ENCODE data around the gene NAGPA. TPM values are rescaled to one million over a fixed set of nuclear protein-coding genes. Genes with fewer than 3 reads are reported as not detected.
"Not testable (repeated sequence)": the region's sequence is repeated elsewhere in the genome, so short reads cannot be mapped to it uniquely, and the experiment has no call there.

NAGPA gene
- total RNA-seq, 4 donors from 2014 or later, result 26.0 to 46.8 (median 30.8) TPM

GRCh38 chr16:5046914-5047313 lies 13.2 kb upstream of the NAGPA start:
- intact Hi-C loops (cut with DNase I), result no loop called here
- 87 to 91% methylated on average over 2 of the region's 2 CpGs for WGBS, 2 donors
- TF ChIP-seq POLR2A (IDR thresholded peaks at IDR 0.05) (no peak), CTCF (IDR thresholded peaks at IDR 0.05) (no peak)

DNA sequence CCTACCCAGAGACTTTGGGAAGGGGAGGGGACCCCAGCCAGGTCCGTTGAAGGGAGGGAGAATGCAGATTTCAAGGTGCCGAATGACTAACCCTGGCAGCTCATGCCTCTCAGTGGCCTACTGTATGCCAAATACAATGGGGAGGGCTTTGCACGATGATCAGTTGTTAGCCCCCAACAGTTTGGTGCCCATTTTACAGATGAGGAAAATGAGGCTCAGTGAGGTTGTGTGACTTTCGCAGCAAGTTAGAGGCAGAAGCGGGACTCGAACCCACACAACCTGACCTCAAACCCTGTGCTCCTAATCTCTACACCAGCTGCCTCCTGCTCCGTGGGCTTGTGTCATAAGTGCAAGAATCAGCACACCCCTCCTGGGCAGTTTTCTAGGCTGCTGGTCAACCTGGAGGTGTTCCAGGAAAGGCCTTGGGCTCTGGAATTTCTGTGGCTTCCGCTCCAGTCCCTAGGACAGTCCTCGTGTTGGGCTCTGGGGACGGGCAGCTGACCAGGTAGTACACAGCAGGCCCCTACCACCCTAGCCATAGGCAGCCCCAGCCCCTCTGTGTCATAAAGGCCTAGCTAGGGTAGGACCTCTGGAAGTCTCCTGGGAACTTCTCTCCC lies 11.9 kb upstream of the NAGPA start:
- Histone ChIP-seq H3K4me3 (replicated peaks in 1 of 3) (no peak overlapping the region), H3K27ac (no peak overlapping the region), H3K9me3 (no peaks in the 10 kb centered on the region), H3K36me3 (peaks cover 0 to 4% of the 10 kb centered on the region in 2 donors), H3K27me3 (no peaks in the 10 kb centered on the region), H3K4me1 (peaks cover 0 to 3% of the 10 kb centered on the region in 2 donors)
- intact Hi-C loops (cut with DNase I), result no loop called here
- DNase-seq, result no peak
- no peak for TF ChIP-seq POLR2A (IDR thresholded peaks at IDR 0.05)
- no peak for TF ChIP-seq CTCF (IDR thresholded peaks at IDR 0.05)
- 90 to 91% methylated on average over 10 of the region's 10 CpGs for WGBS, 2 donors

More at GRCh38 chr16:5046914-5047313, 13.2 kb upstream of the NAGPA start:
- no peak for DNase-seq
- H3K27me3 ChIP-seq, result no peaks in the 10 kb centered on the region
- H3K4me1 ChIP-seq, result no peaks in the 10 kb centered on the region
- no peak overlapping the region for H3K27ac ChIP-seq
- H3K9me3 ChIP-seq, result no peaks in the 10 kb centered on the region
- peaks cover 0 to 4% of the 10 kb centered on the region in 2 donors for H3K36me3 ChIP-seq
- no peak overlapping the region for H3K4me3 ChIP-seq (replicated peaks in 1 of 3)

GRCh38 chr16:5044581-5044980 lies 10.8 kb upstream of the NAGPA start:
- DNase-seq; H3K4me1 ChIP-seq; H3K27me3 ChIP-seq; H3K9me3 ChIP-seq; H3K4me3 ChIP-seq (replicated peaks in 1 of 3); H3K36me3 ChIP-seq; intact Hi-C loops (cut with DNase I); H3K27ac ChIP-seq: not testable (repeated sequence)
- 91 to 97% methylated on average over 11 of the region's 11 CpGs for WGBS, 2 donors

GRCh38 chr16:5044011-5044540 lies 10.3 kb upstream of the NAGPA start:
- no peak for DNase-seq
- Histone ChIP-seq H3K27me3 (no peaks in the 10 kb centered on the region), H3K9me3 (no peaks in the 10 kb centered on the region), H3K4me3 (replicated peaks in 1 of 3) (no peak overlapping the region), H3K27ac (no peak overlapping the region), H3K36me3 (peaks cover 0 to 4% of the 10 kb centered on the region in 2 donors), H3K4me1 (peaks cover 0 to 3% of the 10 kb centered on the region in 2 donors)
- WGBS, 2 donors, result 91 to 93% methylated on average over 4 to 8 of the region's 8 CpGs
- TF ChIP-seq CTCF (IDR thresholded peaks at IDR 0.05), result no peak
- TF ChIP-seq POLR2A (IDR thresholded peaks at IDR 0.05), result no peak
- intact Hi-C loops (cut with DNase I), result no loop called here

DNA sequence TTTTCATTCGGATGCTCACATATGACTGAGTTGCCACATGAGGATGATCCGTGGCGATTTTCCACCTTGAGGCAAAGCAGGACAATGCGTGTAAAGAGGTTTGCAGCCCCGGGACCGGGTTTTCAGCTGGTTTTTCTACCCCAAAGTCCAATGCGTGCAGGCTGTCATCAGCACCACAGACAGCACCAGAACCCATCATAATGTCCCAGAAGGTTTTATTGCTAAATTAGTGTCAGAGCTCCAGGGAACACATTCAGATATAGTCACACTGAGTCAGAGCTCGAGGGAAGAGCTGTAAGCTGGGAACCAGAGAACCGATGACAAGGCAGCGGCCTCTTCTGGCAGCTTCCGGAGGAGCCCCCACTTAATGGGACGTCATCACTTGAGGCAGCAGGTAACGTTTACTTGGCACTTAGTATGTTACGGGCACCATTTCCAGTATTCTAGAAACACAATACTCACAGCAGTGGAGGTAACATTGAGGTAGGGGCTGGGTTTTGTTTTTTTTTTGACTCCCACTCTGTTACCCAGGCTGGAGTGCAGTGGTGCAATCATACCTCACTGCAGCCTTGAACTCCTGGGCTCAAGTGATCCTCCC lies 8.9 kb upstream of the NAGPA start:
- Histone ChIP-seq H3K27me3 (no peaks in the 10 kb centered on the region), H3K36me3 (peaks cover 0 to 4% of the 10 kb centered on the region in 2 donors)
- WGBS, 2 donors, result 69 to 70% methylated on average over 13 to 14 of the region's 14 CpGs

More for the DNA sequence above, 8.9 kb upstream of the NAGPA start:
- DNase-seq, result no peak
- no peaks in the 10 kb centered on the region for H3K9me3 ChIP-seq
- intact Hi-C loops (cut with DNase I), result no loop called here
- TF ChIP-seq POLR2A (IDR thresholded peaks at IDR 0.05), result no peak
- TF ChIP-seq CTCF (IDR thresholded peaks at IDR 0.05), result no peak
- H3K4me3 ChIP-seq (replicated peaks in 1 of 3), result no peak overlapping the region
- H3K27ac ChIP-seq, result no peak overlapping the region
- peaks cover 0 to 3% of the 10 kb centered on the region in 2 donors for H3K4me1 ChIP-seq

Measured in thyroid gland (tissue), 4 donors.